HEK293T (cell line): Measurements from ENCODE around the gene SLC5A1.
A peak's percentile ranks its signal among the peaks of the same experiment; 100 is the strongest.

Experiments used
- CTCF ChIA-PET: fragments of 350-600 bp; formaldehyde crosslinking; extraction: SDS; loops from one replicate; lab custom pipeline; 2021; ENCODE audit warnings: antibody characterized with exemption, inconsistent platforms; lab: Yijun Ruan, JAX
- POLR2A ChIA-PET: fragments of 350-600 bp; formaldehyde crosslinking; extraction: SDS; loops from one replicate; lab custom pipeline; 2020; ENCODE audit warnings: antibody characterized with exemption, inconsistent platforms; lab: Yijun Ruan, JAX
- DNase-seq: peaks from one replicate; pipeline ENCODE4 v3.0.0; 2012; ENCODE audit warnings: mixed read lengths; ENCODE audit errors: extremely low spot score
- ARNT ChIP-seq: fragments of 450-650 bp; IDR thresholded peaks from 2 replicates; pipeline ENCODE4 v1.6.1; 2017; ENCODE audit warnings: mild to moderate bottlenecking
- BHLHE40 ChIP-seq: fragments of 450-650 bp; IDR thresholded peaks from 2 replicates; pipeline ENCODE4 v1.6.1; 2016; ENCODE audit warnings: mild to moderate bottlenecking, moderate library complexity, borderline replicate concordance
- CTBP1 ChIP-seq: fragments of 450-650 bp; IDR thresholded peaks from 2 replicates; pipeline ENCODE4 v1.6.1; 2016; ENCODE audit warnings: borderline replicate concordance
- ELF4 ChIP-seq: fragments of 450-650 bp; IDR thresholded peaks from 2 replicates; pipeline ENCODE4 v1.6.1; 2017; ENCODE audit warnings: antibody characterized with exemption
- FOXA1 ChIP-seq: fragments of 450-650 bp; IDR thresholded peaks from 2 replicates; pipeline ENCODE4 v1.6.1; 2016; ENCODE audit warnings: mild to moderate bottlenecking
- FOXK2 ChIP-seq: fragments of 450-650 bp; IDR thresholded peaks from 2 replicates; pipeline ENCODE4 v1.6.1; 2016; ENCODE audit warnings: mild to moderate bottlenecking
- FOXM1 ChIP-seq: fragments of 450-650 bp; IDR thresholded peaks from 2 replicates; pipeline ENCODE4 v1.6.1; 2017; ENCODE audit warnings: mild to moderate bottlenecking, borderline replicate concordance
- HDGF ChIP-seq: fragments of 450-650 bp; IDR thresholded peaks from 2 replicates; pipeline ENCODE4 v1.6.1; 2017; ENCODE audit warnings: antibody characterized with exemption, borderline replicate concordance
- L3MBTL2 ChIP-seq: fragments of 450-650 bp; conservative IDR thresholded peaks from 2 replicates; pipeline ENCODE4 v1.6.1; 2016; ENCODE audit warnings: mild to moderate bottlenecking
- LEF1 ChIP-seq: fragments of 450-650 bp; IDR thresholded peaks from 2 replicates; pipeline ENCODE4 v1.6.1; 2017; ENCODE audit warnings: mild to moderate bottlenecking, borderline replicate concordance
- NFRKB ChIP-seq: fragments of 450-650 bp; IDR thresholded peaks from 2 replicates; pipeline ENCODE4 v1.6.1; 2016; ENCODE audit warnings: mild to moderate bottlenecking, moderate library complexity
- PKNOX1 ChIP-seq: fragments of 450-650 bp; IDR thresholded peaks from 2 replicates; pipeline ENCODE4 v1.6.1; 2016
- SP1 ChIP-seq: fragments of 450-650 bp; IDR thresholded peaks from 2 replicates; pipeline ENCODE4 v1.6.1; 2017
- SUZ12 ChIP-seq: fragments of 450-650 bp; IDR thresholded peaks from 2 replicates; pipeline ENCODE4 v1.6.1; 2016; ENCODE audit warnings: mild to moderate bottlenecking
- TARDBP ChIP-seq: fragments of 450-650 bp; IDR thresholded peaks from 2 replicates; pipeline ENCODE4 v1.6.1; 2016
- ZNF384 ChIP-seq: fragments of 450-650 bp; IDR thresholded peaks from 2 replicates; pipeline ENCODE4 v1.6.1; 2016

Gene SLC5A1

GRCh38 chr22:32075997-32076760, 33.1 kb downstream of the SLC5A1 start:
- ChIA-PET CTCF (interaction anchor here (1.0 to 1.3 kb wide), 3 partner anchors 99 to 106 kb away, joined by 4 to 6 read pairs (median 4); no protein-coding TSS in a partner anchor), POLR2A (no interaction called here)
- no peak for TF ChIP-seq TARDBP
- TF ChIP-seq SP1, result no peak
- no peak for TF ChIP-seq CTBP1
- no peak for TF ChIP-seq ARNT
- no peak for DNase-seq

- ChIA-PET CTCF (interaction anchor here (1.2 to 1.3 kb wide), 2 partner anchors 100 to 106 kb away, joined by 4 to 6 read pairs; no protein-coding TSS in a partner anchor), POLR2A (no interaction called here)
- TF ChIP-seq FOXM1, result no peak
- no peak for TF ChIP-seq ELF4
- no peak for TF ChIP-seq ZNF384
- no peak for TF ChIP-seq TARDBP
- TF ChIP-seq BHLHE40, result no peak
- no peak for TF ChIP-seq ARNT
- TF ChIP-seq HDGF, result no peak
- no peak for TF ChIP-seq L3MBTL2
- TF ChIP-seq SUZ12, result no peak
- TF ChIP-seq NFRKB, result no peak
- TF ChIP-seq FOXA1, result no peak
- TF ChIP-seq PKNOX1, result no peak
- TF ChIP-seq CTBP1, result no peak
- TF ChIP-seq LEF1, result no peak
- TF ChIP-seq SP1, result no peak
- no peak for TF ChIP-seq FOXK2
- DNase-seq, result no peak
These were observed 33.7 kb downstream of the SLC5A1 start for GRCh38 chr22:32076761-32077084.

- TF ChIP-seq ZNF384 (no peak), ELF4 (no peak), FOXK2 (no peak), FOXM1 (no peak), LEF1 (no peak), L3MBTL2 (no peak), CTBP1 (no peak), ARNT (no peak), SP1 (no peak), PKNOX1 (no peak)
- no peak for DNase-seq
- CTCF ChIA-PET, result interaction anchor here (1.2 to 1.3 kb wide), 2 partner anchors 100 to 107 kb away, joined by 4 to 6 read pairs; no protein-coding TSS in a partner anchor
- POLR2A ChIA-PET, result no interaction called here
These were observed 34.1 kb downstream of the SLC5A1 start for GRCh38 chr22:32077151-32077550.

- DNase-seq, result no peak
- POLR2A ChIA-PET, result interaction anchor here (1.0 to 1.4 kb wide), 2 partner anchors 28 to 109 kb away, joined by 4 read pairs; no protein-coding TSS in a partner anchor
- CTCF ChIA-PET, result interaction anchor here (0.9 to 2.8 kb wide), 6 partner anchors 12 to 109 kb away, joined by 3 to 12 read pairs (median 8); no protein-coding TSS in a partner anchor
- no peak for TF ChIP-seq LEF1
- no peak for TF ChIP-seq FOXM1
- TF ChIP-seq SUZ12, result no peak
- TF ChIP-seq FOXA1, result no peak
These were observed 36.3 kb downstream of the SLC5A1 start for GRCh38 chr22:32079130-32080089.

DNA sequence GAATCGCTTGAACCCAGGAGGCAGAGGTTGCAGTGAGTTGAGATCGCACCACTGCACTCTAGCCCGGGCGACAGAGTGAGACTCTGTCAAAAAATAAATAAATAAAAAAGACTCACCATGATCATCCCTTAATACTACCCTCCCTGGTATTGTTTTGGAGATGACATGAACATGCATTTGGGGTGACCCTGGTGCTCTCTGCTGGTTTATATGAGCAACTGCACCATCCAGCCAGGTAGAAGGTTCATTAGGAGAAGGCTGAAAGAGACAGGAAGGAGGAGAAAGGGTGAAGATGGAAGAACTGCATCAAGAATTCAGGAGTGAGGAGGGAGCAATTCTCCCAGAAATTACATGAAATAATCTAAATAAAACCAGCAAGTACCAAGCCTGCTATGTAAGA, 37.8 kb downstream of the SLC5A1 start:
- TF ChIP-seq ZNF384 (no peak), SP1 (no peak), FOXM1 (no peak), CTBP1 (no peak), FOXA1 (no peak), NFRKB (no peak), SUZ12 (no peak), HDGF (no peak), TARDBP (no peak), BHLHE40 (no peak), ELF4 (no peak), LEF1 (no peak)
- POLR2A ChIA-PET, result no interaction called here
- CTCF ChIA-PET, result interaction anchor here (1.0 to 1.4 kb wide), 3 partner anchors 102 to 104 kb away, joined by 5 to 11 read pairs (median 6); no protein-coding TSS in a partner anchor
- DNase-seq, result peak; percentile 71

GRCh38 chr22:32082331-32082730, 39.3 kb downstream of the SLC5A1 start:
- DNase-seq, result no peak
- ChIA-PET POLR2A (no interaction called here), CTCF (interaction anchor here (0.7 to 3.1 kb wide), 5 partner anchors 10 to 112 kb away, joined by 3 to 10 read pairs (median 5); no protein-coding TSS in a partner anchor)
- TF ChIP-seq CTBP1 (no peak), FOXA1 (no peak), PKNOX1 (no peak), SUZ12 (no peak), FOXM1 (no peak), FOXK2 (no peak), SP1 (no peak), L3MBTL2 (no peak)
